Cardiac muscle cell (in vitro differentiated cells and primary cell): Measurements from ENCODE around the gene AP1S3. TPM values are rescaled to one million over a fixed set of nuclear protein-coding genes. Genes with fewer than 3 reads are reported as not detected.

Experiments used
- DNase-seq, 2 donors: peaks; one replicate each; pipeline versions ENCODE4 v3.0.0 to v3.0.0-alpha.2; 2010 to 2017; ENCODE audit warnings: low read depth in 1 of 2, low spot score in 1 of 2
- H3K27ac ChIP-seq: fragments of 200-600 bp; sonication (generic); 2 replicates; pipeline ENCODE4 v1.5.1; 2016
- H3K27me3 ChIP-seq: fragments of 200-600 bp; sonication (generic); 2 replicates; pipeline ENCODE4 v1.6.0; 2016; ENCODE audit warnings: control low read depth
- H3K36me3 ChIP-seq: fragments of 200-600 bp; sonication (generic); 2 replicates; pipeline ENCODE4 v1.5.1; 2016; ENCODE audit warnings: control low read depth
- H3K4me1 ChIP-seq: fragments of 200-600 bp; sonication (generic); 2 replicates; pipeline ENCODE4 v1.8.1; 2017; ENCODE audit warnings: low read depth, mild to moderate bottlenecking, mixed run types
- H3K4me3 ChIP-seq: fragments of 200-600 bp; sonication (generic); 2 replicates; pipeline ENCODE4 v1.5.1; 2016; ENCODE audit warnings: mild to moderate bottlenecking
- H3K9me3 ChIP-seq: fragments of 200-600 bp; sonication (generic); 2 replicates; pipeline ENCODE4 v1.5.1; 2017; ENCODE audit warnings: low read depth, mild to moderate bottlenecking, control low read depth
- CTCF ChIP-seq: IDR thresholded peaks from 2 replicates; pipeline ENCODE4 v1.5.1; 2012; ENCODE audit warnings: low read depth, mild to moderate bottlenecking, low read length
- polyA plus RNA-seq: library from polyadenylated mRNA; unstranded; fragments of >200 nt; fragmentation: Nextera tagmentation; extraction: Ambion mirVana; gene quantifications from 2 replicates; pipeline ENCODE4 v1.2.1, GENCODE V29; 2016
- total RNA-seq: library from RNA; depleted of rRNA; stranded (reverse); fragments of >200 nt; gene quantifications from 2 replicates; pipeline ENCODE4 v1.2.3, GENCODE V29; 2016

Gene AP1S3
- total and polyA plus RNA-seq, 2 experiments from 2014 or later: 1.6 TPM; not detected in 1

GRCh38 chr2:223711596-223712326 lies 125.6 kb downstream of the AP1S3 start:
- Histone ChIP-seq H3K4me3 (no peak overlapping the region), H3K27ac (no peak overlapping the region), H3K4me1 (peaks cover 4% of the 10 kb centered on the region), H3K36me3 (no peaks in the 10 kb centered on the region), H3K9me3 (no peaks in the 10 kb centered on the region), H3K27me3 (no peaks in the 10 kb centered on the region)
- TF ChIP-seq CTCF: no peak
- no peak for DNase-seq

Other genes starting within 250 kb of the AP1S3 start
- 0.07 TPM in 1 of 2 replicates, not detected in the other for gene SCG2, start 235.2 kb downstream of the AP1S3 start, total RNA-seq
- gene SCG2, start 235.2 kb downstream of the AP1S3 start, polyA plus RNA-seq: not detected in 2 replicates
- 19.0 and 20.7 TPM in 2 replicates for gene WDFY1, start 107.8 kb upstream of the AP1S3 start, total RNA-seq
- 20.8 and 30.7 TPM in 2 replicates for gene WDFY1, start 107.8 kb upstream of the AP1S3 start, polyA plus RNA-seq
- gene MRPL44, start 119.9 kb upstream of the AP1S3 start, total RNA-seq: 31.5 and 38.4 TPM in 2 replicates
- gene MRPL44, start 119.9 kb upstream of the AP1S3 start, polyA plus RNA-seq: 35.3 and 44.7 TPM in 2 replicates
- gene SERPINE2, start 201.7 kb upstream of the AP1S3 start, total RNA-seq: 18.3 and 22.2 TPM in 2 replicates
- 41.2 and 44.3 TPM in 2 replicates for gene SERPINE2, start 201.7 kb upstream of the AP1S3 start, polyA plus RNA-seq